ENCODE results near the gene COL6A2.
"Not testable (repeated sequence)": the region's sequence is repeated elsewhere in the genome, so short reads cannot be mapped to it uniquely, and the experiment has no call there.

Gene COL6A2

GRCh38 chr21:46078978-46079351, 18.9 kb upstream of the COL6A2 start:
- no peak for DNase-seq (ENCODE audit: low spot score)

DNA sequence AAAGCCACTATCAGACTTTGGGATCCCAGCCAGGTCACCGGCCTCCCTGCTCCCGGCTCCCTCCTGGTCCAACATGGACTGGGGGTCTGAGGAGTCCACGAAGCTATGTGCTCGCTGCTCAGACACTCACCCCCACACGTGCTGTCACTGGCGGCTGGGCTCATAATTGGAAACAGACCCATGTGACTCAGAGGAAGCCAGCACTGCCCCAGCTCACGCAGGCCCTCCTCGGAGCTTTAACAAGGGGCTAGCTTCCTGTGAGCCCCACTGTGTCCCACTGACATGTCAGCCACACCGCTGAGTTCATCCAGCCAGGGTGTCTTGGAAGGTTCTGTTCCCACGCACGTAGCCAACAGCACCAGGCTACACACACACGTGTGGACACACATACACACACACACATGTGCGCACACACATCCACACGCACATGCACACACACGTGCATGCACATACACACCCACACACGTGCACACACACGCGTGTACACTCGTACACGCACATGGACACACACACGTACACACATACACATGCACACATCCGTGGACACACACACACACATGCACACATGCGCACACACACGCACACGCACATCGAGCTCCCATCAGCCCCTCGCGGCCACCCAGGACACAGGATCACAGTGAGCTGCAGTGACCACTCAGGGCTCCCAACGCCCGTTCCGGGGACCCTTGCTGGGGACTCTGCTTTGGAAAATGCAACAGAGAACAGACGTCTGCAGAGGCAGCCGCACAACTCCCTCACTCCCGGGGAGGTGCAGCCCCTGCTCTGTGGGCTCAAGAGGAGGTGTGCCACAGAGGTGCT, 18.4 kb upstream of the COL6A2 start:
- peak; percentile 72 for DNase-seq (ENCODE audit: low spot score)

GRCh38 chr21:46080171-46081021, 17.5 kb upstream of the COL6A2 start:
- peak; percentile 50 for DNase-seq (ENCODE audit: low spot score)

GRCh38 chr21:46081022-46081861, 16.7 kb upstream of the COL6A2 start:
- no peak for DNase-seq (ENCODE audit: low spot score)

DNA sequence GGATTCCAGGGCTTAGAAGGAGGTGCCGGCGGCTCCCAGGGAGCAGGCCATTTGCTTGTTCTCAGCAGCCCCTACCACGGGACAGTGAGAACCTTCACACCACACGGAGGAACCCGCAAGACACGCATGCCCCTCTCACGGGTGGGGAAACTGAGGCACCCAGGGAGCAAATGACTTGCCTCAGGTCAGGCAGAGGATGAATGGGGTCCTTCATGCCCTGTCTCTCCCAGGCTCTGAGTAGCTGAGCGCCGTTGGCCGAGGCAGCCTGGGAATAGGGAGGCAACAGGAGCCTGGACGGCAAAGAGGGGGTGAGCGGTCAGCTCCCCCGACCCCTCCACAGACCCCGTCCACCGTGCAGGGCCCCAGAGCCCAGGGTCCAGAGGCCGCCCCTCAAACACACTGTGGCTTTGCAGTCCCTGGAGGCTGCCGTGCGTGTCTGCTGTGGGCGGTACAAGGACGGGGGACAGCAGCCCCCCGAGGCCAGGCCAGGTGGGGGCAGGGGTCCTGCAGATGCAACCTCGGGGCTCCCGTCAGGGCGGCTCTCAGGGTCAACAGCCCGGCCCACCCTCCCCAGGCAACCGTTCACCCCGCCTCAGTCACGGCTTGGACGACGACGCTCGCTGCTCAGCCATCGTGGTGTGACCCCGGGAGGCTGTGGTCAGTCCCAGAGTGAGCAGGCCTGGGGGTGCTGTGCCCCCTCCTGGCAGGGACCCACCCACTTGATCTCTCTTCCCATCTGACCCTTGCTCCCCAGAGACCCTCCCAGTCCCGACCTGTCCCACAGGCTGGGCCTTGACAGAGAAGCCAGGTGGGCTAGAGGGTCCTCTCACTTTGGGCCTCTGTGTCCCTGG, 15.8 kb upstream of the COL6A2 start:
- no peak for DNase-seq (ENCODE audit: low spot score)

- no peak for DNase-seq (ENCODE audit: low spot score)
Measured at GRCh38 chr21:46082713-46082962, 15.3 kb upstream of the COL6A2 start.

DNA sequence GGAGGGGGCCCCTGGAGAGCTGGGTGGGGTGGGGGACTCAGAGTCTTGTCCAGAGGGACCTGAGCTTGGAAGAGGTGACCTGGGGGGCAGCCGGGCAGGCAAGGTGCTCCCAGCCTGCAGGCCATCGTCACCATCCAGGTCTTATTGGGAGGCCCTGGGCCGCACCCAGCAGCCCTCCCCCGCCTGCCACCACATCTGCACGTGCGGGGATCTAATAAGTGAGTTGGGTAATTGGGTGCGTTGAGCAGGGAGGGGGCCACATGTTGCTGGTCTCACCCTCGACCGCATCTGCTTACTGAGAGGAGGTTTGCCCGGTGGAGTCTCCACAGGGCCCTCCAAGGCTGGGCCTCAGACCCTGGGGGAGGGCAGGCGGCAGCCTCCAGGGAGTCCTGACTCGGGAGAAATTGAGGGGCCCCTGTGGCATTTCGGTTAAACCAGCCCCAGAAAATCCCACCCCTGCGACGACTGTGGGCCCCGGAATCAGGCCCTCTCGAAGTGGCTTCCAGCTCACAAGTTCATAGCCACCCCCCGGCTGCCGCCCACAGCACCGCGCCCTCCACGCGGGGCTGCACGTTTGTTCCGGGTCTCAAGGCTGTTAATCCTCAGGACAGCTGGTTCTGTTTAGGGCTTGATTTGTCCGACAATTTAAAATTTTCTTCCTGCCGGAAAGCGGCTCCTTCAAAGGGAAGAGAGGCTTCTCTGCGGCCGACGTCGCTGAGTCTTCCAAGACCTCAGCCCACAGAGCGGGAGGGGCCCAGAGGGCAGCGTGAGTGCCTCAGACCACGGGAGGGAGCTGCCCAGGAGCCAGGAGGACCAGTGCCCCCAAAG, 14.7 kb upstream of the COL6A2 start:
- no peak for DNase-seq (ENCODE audit: low spot score)

GRCh38 chr21:46083791-46084561, 13.9 kb upstream of the COL6A2 start:
- DNase-seq (ENCODE audit: low spot score), result no peak

DNA sequence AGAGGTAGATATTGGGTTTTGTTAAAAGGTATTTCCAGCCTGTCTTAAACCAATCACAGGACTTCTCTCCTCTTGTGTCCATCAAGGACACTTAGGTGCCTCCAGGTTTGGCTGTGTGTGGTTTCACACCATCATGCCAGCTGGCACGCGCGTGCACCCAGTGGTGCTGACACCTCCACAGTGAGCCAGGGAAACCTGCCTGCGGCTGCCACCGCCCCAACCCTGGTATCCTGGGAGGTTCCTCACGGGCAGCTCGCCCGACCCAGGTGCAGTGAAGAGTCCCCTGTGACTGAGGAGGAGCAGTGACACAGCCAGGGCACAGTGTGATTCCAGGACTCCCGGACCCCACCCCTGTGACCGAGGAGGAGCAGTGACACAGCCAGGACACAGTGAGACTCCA, 13.2 kb upstream of the COL6A2 start:
- no peak for DNase-seq (ENCODE audit: low spot score)

DNA sequence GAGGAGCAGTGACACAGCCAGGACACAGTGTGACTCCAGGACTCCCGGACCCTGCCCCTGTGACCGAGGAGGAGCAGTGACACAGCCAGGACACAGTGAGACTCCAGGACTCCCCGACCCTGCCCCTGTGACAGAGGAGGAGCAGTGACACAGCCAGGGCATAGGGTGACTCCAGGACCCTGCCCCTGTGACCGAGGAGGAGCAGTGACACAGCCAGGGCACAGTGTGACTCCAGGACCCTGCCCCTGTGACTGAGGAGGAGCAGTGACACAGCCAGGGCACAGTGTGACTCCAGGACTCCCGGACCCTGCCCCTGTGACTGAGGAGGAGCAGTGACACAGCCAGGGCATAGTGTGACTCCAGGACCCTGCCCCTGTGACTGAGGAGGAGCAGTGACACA, 12.7 kb upstream of the COL6A2 start:
- not testable (repeated sequence) for DNase-seq (ENCODE audit: low spot score)

GRCh38 chr21:46087641-46088040, 10.3 kb upstream of the COL6A2 start:
- no peak for DNase-seq (ENCODE audit: low spot score)

DNA sequence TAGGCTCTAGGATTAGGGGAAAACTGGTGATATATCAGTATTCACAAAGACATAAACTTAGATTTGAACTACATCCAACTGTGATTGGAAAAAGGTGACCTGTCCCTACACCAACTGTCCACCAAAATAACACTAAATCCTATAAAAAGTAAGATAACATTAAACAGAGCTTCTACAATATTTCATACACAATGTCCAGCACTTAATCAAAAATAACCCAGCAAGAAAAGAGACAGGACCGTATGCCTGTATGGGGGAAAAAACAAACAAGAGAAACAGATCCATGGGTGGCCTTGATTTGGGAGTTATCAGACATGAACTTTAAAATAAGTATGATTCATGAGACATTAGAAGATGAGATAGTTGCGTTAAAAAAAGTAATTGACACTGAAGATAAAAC, 9.7 kb upstream of the COL6A2 start:
- DNase-seq (ENCODE audit: low spot score), result no peak

GRCh38 chr21:46089285-46089684, 8.6 kb upstream of the COL6A2 start:
- DNase-seq (ENCODE audit: low spot score), result no peak

DNA sequence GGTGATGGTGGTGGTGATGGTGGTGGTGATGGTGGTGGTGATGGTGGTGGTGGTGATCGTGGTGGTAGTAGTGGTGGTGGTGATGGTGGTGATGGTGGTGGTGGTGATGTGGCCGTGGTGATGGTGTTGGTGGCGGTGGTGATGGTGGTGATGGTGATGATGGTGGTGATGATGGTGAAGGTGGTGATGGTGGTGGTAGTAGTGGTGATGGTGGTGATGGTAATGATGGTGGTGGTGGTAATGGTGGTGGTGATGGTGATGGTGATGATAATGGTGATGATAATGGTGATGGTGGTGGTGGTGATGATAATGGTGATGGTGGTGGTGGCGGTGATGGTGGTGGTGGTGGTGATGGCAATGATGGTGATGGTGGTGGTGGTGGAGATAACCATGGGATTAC, 6.8 kb upstream of the COL6A2 start:
- DNase-seq (ENCODE audit: low spot score), result no peak

DNA sequence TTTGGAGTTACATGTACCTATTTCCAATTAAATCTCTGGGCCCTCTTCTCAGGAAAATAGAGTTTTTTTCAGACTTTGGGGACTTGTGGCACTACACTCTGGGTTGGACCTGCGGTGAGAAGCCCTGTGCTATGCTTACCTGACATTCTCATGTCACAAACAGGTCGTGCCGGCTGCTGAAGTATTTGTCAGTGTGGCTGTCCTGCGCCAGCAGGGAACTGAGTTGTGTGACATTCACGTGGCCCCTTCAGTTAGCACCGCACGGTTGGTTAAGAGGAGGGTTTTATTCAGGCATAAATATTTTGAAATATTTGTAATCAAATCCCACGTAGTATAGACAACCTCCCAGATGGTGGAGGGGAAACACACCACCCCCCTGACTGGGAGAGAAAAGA, 6.3 kb upstream of the COL6A2 start:
- no peak for DNase-seq (ENCODE audit: low spot score)

- no peak for DNase-seq (ENCODE audit: low spot score)
Measured at GRCh38 chr21:46092026-46092764, 5.7 kb upstream of the COL6A2 start.

- no peak for DNase-seq (ENCODE audit: low spot score)
Measured at GRCh38 chr21:46092811-46093667, 4.9 kb upstream of the COL6A2 start.

Measured in SK-N-DZ (cell line).